CD8-positive, alpha-beta memory T cell (primary cell): ENCODE measurements around the gene ENO2. TPM values are rescaled to one million over a fixed set of nuclear protein-coding genes. Genes with fewer than 3 reads are reported as not detected.

Experiments
- CTCF ChIA-PET: fragments of 350-600 bp; sonication (Branson Sonifier 250); formaldehyde crosslinking; loops from one replicate; lab custom pipeline; 2021; ENCODE audit warnings: antibody characterized with exemption; lab: Charles Lee
- POLR2A ChIA-PET: fragments of 350-600 bp; sonication (Branson Sonifier 250); formaldehyde crosslinking; loops from one replicate; lab custom pipeline; 2021; ENCODE audit warnings: antibody characterized with exemption; lab: Charles Lee
- DNase-seq, 5 donors: peaks; one replicate each; pipeline versions ENCODE4 v3.0.0 to v3.0.0-alpha.2; 2020 to 2022; ENCODE audit warnings: mixed read lengths in 1 of 5
- H3K27ac ChIP-seq: one replicate; pipeline ENCODE4 v1.7.0; 2013; ENCODE audit warnings: low read depth, mild to moderate bottlenecking, low read length, moderate library complexity
- H3K27me3 ChIP-seq: 2 replicates; pipeline ENCODE4 v1.7.0; 2013; ENCODE audit warnings: low read length, mild to moderate bottlenecking; ENCODE audit not compliant: insufficient read depth, poor library complexity, severe bottlenecking
- H3K36me3 ChIP-seq: 2 replicates; pipeline ENCODE4 v1.7.0; 2013; ENCODE audit warnings: mild to moderate bottlenecking, low read length, moderate library complexity; ENCODE audit not compliant: insufficient read depth
- H3K4me1 ChIP-seq: 2 replicates; pipeline ENCODE4 v1.7.0; 2013; ENCODE audit warnings: mild to moderate bottlenecking, low read length, moderate library complexity; ENCODE audit not compliant: insufficient read depth
- H3K4me3 ChIP-seq: 2 replicates; pipeline ENCODE4 v1.7.0; 2013; ENCODE audit warnings: mild to moderate bottlenecking, low read length
- H3K9me3 ChIP-seq: 2 replicates; pipeline ENCODE4 v1.7.0; 2013; ENCODE audit warnings: mild to moderate bottlenecking, low read length
- H3K27ac Mint-ChIP-seq, 8 donors: one replicate each; pipeline ENCODE4 v1.8.0; 2020 to 2021; ENCODE audit warnings: mixed read lengths in 8 of 8, mild to moderate bottlenecking in 6 of 8, inconsistent platforms in 3 of 8, moderate library complexity in 3 of 8
- H3K27me3 Mint-ChIP-seq, 2 donors: one replicate each; pipeline ENCODE4 v1.8.0; 2020 to 2021; ENCODE audit warnings: mixed read lengths in 2 of 2, mild to moderate bottlenecking in 1 of 2, moderate library complexity in 1 of 2
- H3K36me3 Mint-ChIP-seq, 3 donors: one replicate each; pipeline ENCODE4 v1.8.0; 2020 to 2021; ENCODE audit warnings: mixed read lengths in 3 of 3, inconsistent platforms in 1 of 3, mild to moderate bottlenecking in 1 of 3
- H3K4me1 Mint-ChIP-seq, 3 donors: one replicate each; pipeline ENCODE4 v1.8.0; 2020 to 2021; ENCODE audit warnings: mixed read lengths in 3 of 3, inconsistent platforms in 1 of 3, mild to moderate bottlenecking in 1 of 3
- H3K4me3 Mint-ChIP-seq, 7 donors: one replicate each; pipeline ENCODE4 v1.8.0; 2020 to 2021; ENCODE audit warnings: mixed read lengths in 7 of 7, mild to moderate bottlenecking in 6 of 7, moderate library complexity in 4 of 7, inconsistent platforms in 2 of 7
- H3K9me3 Mint-ChIP-seq, 5 donors: one replicate each; pipeline ENCODE4 v1.8.0; 2020 to 2022; ENCODE audit warnings: mixed read lengths in 5 of 5, mild to moderate bottlenecking in 3 of 5, moderate library complexity in 2 of 5, inconsistent platforms in 1 of 5
- polyA plus RNA-seq: library from polyadenylated mRNA; unstranded; fragments of 300-500 nt; fragmentation: Illumina TruSeq; gene quantifications from one replicate; pipeline ENCODE4 v1.2.3, GENCODE V29; 2021
- total RNA-seq, 2 experiments: library from RNA; stranded (reverse); gene quantifications; one replicate each; pipeline ENCODE4 v1.2.3, GENCODE V29; 2021

ENO2 gene
- total and polyA plus RNA-seq, 3 experiments from 2014 or later, result 36.4 to 131 (median 125) TPM

DNA sequence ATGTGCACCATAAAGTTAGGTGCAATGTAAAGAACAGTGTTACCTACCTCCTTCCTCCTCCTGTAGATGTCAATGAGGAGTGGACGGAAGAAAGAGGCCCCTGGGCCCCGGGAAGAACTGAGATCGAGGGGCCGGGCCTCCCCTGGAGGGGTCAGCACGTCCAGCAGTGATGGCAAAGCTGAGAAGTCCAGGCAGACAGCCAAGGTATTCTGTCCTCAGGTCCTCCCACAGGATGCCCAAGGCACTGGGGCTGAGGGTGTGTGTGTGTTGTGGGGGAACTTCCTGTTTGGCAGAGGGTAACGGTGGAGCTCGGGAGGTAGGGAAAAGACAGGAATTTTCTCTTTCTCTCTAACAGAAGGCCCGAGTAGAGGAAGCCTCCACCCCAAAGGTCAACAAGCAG is 19.7 kb downstream of the ENO2 start:
- H3K4me1 ChIP-seq, result peaks cover 55% of the 10 kb centered on the region
- no peak overlapping the region for H3K27ac ChIP-seq
- no peaks in the 10 kb centered on the region for H3K27me3 ChIP-seq
- Mint-ChIP-seq H3K9me3 (no peaks in the 10 kb centered on the region), H3K4me3 (peak overlapping the region in 2 of 7 donors; percentile 33 to 72), H3K27me3 (peaks cover 0 to under 1% of the 10 kb centered on the region in 2 donors), H3K36me3 (peaks cover 0 to 35% (median 5%) of the 10 kb centered on the region in 3 donors), H3K4me1 (peaks cover 32 to 68% (median 47%) of the 10 kb centered on the region in 3 donors), H3K27ac (peak overlapping the region in 7 of 8 donors; percentile 9 to 93 (median 50))
- H3K9me3 ChIP-seq, result no peaks in the 10 kb centered on the region
- CTCF ChIA-PET, result interaction anchor here (1.0 to 22.6 kb wide), 8 partner anchors 8 to 174 kb away, joined by 3 to 815 read pairs (median 6); partner anchors contain the start of genes ATN1, C12orf57, LPCAT3 and RNU7-1
- POLR2A ChIA-PET, result no interaction called here
- DNase-seq, result no peak
- H3K4me3 ChIP-seq, result no peak overlapping the region
- H3K36me3 ChIP-seq, result no peaks in the 10 kb centered on the region

DNA sequence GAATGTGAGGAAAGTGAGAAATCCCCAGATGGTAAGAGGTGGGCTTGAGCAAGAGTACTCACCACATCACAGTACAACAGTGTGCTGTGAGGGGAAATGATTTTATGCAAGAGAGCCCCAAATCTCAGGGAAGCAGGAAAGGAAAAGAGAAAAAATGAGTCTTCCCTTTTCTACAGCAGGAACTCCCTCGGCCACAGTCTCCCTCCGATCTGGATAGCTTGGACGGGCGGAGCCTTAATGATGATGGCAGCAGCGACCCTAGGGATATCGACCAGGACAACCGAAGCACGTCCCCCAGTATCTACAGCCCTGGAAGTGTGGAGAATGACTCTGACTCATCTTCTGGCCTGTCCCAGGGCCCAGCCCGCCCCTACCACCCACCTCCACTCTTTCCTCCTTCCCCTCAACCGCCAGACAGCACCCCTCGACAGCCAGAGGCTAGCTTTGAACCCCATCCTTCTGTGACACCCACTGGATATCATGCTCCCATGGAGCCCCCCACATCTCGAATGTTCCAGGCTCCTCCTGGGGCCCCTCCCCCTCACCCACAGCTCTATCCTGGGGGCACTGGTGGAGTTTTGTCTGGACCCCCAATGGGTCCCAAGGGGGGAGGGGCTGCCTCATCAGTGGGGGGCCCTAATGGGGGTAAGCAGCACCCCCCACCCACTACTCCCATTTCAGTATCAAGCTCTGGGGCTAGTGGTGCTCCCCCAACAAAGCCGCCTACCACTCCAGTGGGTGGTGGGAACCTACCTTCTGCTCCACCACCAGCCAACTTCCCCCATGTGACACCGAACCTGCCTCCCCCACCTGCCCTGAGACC is 21.2 kb downstream of the ENO2 start:
- Mint-ChIP-seq H3K4me1 (peaks cover 24 to 58% (median 43%) of the 10 kb centered on the region in 3 donors), H3K27ac (peak overlapping the region; percentile 74 to 97 (median 92)), H3K4me3 (peak overlapping the region; percentile 18 to 85 (median 73)), H3K9me3 (no peaks in the 10 kb centered on the region), H3K27me3 (peaks cover 0 to 1% of the 10 kb centered on the region in 2 donors), H3K36me3 (peaks cover 0 to 41% (median 5%) of the 10 kb centered on the region in 3 donors)
- Histone ChIP-seq H3K9me3 (no peaks in the 10 kb centered on the region), H3K4me3 (no peak overlapping the region), H3K27me3 (no peaks in the 10 kb centered on the region), H3K27ac (no peak overlapping the region), H3K36me3 (no peaks in the 10 kb centered on the region), H3K4me1 (peaks cover 44% of the 10 kb centered on the region)
- CTCF ChIA-PET, result interaction anchor here (0.7 to 22.6 kb wide), 8 partner anchors 9 to 173 kb away, joined by 3 to 815 read pairs (median 4); partner anchors contain the start of genes ATN1 and SPSB2
- no peak for DNase-seq
- POLR2A ChIA-PET, result interaction anchor here (1.0 to 1.3 kb wide), 3 partner anchors 9 to 16 kb away, joined by 3 to 4 read pairs (median 3); partner anchors contain the start of gene PTPN6

DNA sequence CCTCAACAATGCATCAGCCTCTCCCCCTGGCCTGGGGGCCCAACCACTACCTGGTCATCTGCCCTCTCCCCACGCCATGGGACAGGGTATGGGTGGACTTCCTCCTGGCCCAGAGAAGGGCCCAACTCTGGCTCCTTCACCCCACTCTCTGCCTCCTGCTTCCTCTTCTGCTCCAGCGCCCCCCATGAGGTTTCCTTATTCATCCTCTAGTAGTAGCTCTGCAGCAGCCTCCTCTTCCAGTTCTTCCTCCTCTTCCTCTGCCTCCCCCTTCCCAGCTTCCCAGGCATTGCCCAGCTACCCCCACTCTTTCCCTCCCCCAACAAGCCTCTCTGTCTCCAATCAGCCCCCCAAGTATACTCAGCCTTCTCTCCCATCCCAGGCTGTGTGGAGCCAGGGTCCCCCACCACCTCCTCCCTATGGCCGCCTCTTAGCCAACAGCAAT is 21.8 kb downstream of the ENO2 start:
- H3K9me3 ChIP-seq, result no peaks in the 10 kb centered on the region
- peak overlapping the region; percentile 88 to 98 (median 94) for H3K27ac Mint-ChIP-seq
- POLR2A ChIA-PET, result interaction anchor here (0.7 to 2.2 kb wide), 4 partner anchors 9 to 69 kb away, joined by 3 to 14 read pairs (median 4); partner anchors contain the start of genes ENO2 and PTPN6
- H3K27ac ChIP-seq, result no peak overlapping the region
- peaks cover 24 to 53% (median 43%) of the 10 kb centered on the region in 3 donors for H3K4me1 Mint-ChIP-seq
- peaks cover 0 to 1% of the 10 kb centered on the region in 2 donors for H3K27me3 Mint-ChIP-seq
- H3K4me1 ChIP-seq, result peaks cover 40% of the 10 kb centered on the region
- no peaks in the 10 kb centered on the region for H3K36me3 ChIP-seq
- CTCF ChIA-PET, result interaction anchor here (0.7 to 22.6 kb wide), 8 partner anchors 9 to 169 kb away, joined by 3 to 815 read pairs (median 4); partner anchors contain the start of genes ATN1 and SPSB2
- peaks cover 0 to 42% (median 5%) of the 10 kb centered on the region in 3 donors for H3K36me3 Mint-ChIP-seq
- H3K4me3 Mint-ChIP-seq, result peak overlapping the region; percentile 82 to 91 (median 85)
- no peak overlapping the region for H3K4me3 ChIP-seq
- H3K9me3 Mint-ChIP-seq, result no peaks in the 10 kb centered on the region
- H3K27me3 ChIP-seq, result no peaks in the 10 kb centered on the region
- DNase-seq, result no peak

DNA sequence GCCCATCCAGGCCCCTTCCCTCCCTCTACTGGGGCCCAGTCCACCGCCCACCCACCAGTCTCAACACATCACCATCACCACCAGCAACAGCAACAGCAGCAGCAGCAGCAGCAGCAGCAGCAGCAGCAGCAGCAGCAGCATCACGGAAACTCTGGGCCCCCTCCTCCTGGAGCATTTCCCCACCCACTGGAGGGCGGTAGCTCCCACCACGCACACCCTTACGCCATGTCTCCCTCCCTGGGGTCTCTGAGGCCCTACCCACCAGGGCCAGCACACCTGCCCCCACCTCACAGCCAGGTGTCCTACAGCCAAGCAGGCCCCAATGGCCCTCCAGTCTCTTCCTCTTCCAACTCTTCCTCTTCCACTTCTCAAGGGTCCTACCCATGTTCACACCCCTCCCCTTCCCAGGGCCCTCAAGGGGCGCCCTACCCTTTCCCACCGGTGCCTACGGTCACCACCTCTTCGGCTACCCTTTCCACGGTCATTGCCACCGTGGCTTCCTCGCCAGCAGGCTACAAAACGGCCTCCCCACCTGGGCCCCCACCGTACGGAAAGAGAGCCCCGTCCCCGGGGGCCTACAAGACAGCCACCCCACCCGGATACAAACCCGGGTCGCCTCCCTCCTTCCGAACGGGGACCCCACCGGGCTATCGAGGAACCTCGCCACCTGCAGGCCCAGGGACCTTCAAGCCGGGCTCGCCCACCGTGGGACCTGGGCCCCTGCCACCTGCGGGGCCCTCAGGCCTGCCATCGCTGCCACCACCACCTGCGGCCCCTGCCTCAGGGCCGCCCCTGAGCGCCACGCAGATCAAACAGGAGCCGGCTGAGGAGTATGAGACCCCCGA is 22.5 kb downstream of the ENO2 start:
- CTCF ChIA-PET, result interaction anchor here (0.9 to 22.6 kb wide), 21 partner anchors 8 to 185 kb away, joined by 3 to 815 read pairs (median 5); partner anchors contain the start of genes ATN1, C1RL, CDCA3 and ENO2
- peaks cover 39% of the 10 kb centered on the region for H3K4me1 ChIP-seq
- H3K4me1 Mint-ChIP-seq, result peaks cover 25 to 53% (median 43%) of the 10 kb centered on the region in 3 donors

DNA sequence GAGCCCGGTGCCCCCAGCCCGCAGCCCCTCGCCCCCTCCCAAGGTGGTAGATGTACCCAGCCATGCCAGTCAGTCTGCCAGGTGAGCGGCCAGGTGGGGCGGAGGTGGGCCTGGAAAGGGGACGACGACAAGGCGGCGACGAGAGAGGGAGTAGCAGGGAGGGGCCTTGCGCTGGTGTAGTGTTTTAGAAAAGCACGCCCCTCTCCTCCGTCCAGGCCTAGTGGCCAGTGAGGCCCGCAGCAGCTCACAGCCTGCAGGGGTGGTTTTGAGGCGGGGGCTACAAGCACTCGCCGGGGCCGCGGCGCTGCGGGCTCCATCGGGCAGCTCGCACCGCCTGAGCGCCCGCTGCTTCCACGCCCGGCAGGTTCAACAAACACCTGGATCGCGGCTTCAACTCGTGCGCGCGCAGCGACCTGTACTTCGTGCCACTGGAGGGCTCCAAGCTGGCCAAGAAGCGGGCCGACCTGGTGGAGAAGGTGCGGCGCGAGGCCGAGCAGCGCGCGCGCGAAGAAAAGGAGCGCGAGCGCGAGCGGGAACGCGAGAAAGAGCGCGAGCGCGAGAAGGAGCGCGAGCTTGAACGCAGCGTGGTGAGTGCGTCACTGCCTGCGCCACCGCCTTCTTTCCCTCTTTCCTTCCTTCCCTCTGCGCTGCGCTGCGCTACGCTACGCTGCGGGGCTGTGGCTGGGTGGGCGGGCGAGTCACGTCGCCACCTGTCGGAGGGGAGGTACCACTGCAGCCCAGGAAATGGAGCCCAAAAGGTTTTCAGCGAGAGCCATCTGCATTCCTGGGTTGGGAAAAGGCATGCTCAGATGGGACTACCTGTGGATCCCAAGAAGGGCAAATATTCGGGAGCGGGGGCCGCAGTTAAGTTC is 23.3 kb downstream of the ENO2 start:
- Histone ChIP-seq H3K27ac (peak overlapping the region; percentile 87), H3K36me3 (no peaks in the 10 kb centered on the region), H3K9me3 (no peaks in the 10 kb centered on the region), H3K27me3 (no peaks in the 10 kb centered on the region), H3K4me3 (peak overlapping the region; percentile 86), H3K4me1 (peaks cover 34% of the 10 kb centered on the region)
- POLR2A ChIA-PET, result interaction anchor here (0.5 to 2.2 kb wide), 24 partner anchors 9 to 1102 kb away, joined by 3 to 22 read pairs (median 4); partner anchors contain the start of genes ENO2, PTPN6, SPSB2 and TPI1
- H3K9me3 Mint-ChIP-seq, result no peaks in the 10 kb centered on the region
- peak; percentile 90 to 96 (median 93) for DNase-seq
- peak overlapping the region; percentile 82 to 91 (median 85) for H3K4me3 Mint-ChIP-seq
- CTCF ChIA-PET, result interaction anchor here (0.6 to 22.6 kb wide), 25 partner anchors 9 to 184 kb away, joined by 3 to 815 read pairs (median 6); partner anchors contain the start of genes ATN1, C1RL, CDCA3 and ENO2
- H3K36me3 Mint-ChIP-seq, result peaks cover 0 to 45% (median 4%) of the 10 kb centered on the region in 3 donors
- H3K27me3 Mint-ChIP-seq, result peaks cover 0 to 1% of the 10 kb centered on the region in 2 donors
- H3K4me1 Mint-ChIP-seq, result peaks cover 27 to 48% (median 34%) of the 10 kb centered on the region in 3 donors
- peak overlapping the region; percentile 92 to 98 (median 94) for H3K27ac Mint-ChIP-seq

More for the DNA sequence above, 22.5 kb downstream of the ENO2 start:
- Histone ChIP-seq H3K27me3 (no peaks in the 10 kb centered on the region), H3K36me3 (no peaks in the 10 kb centered on the region), H3K4me3 (peak overlapping the region; percentile 86), H3K9me3 (no peaks in the 10 kb centered on the region), H3K27ac (peak overlapping the region; percentile 87)
- Mint-ChIP-seq H3K27ac (peak overlapping the region; percentile 88 to 98 (median 94)), H3K27me3 (peaks cover 0 to 1% of the 10 kb centered on the region in 2 donors), H3K4me3 (peak overlapping the region; percentile 82 to 91 (median 85)), H3K36me3 (peaks cover 0 to 43% (median 5%) of the 10 kb centered on the region in 3 donors), H3K9me3 (no peaks in the 10 kb centered on the region)
- POLR2A ChIA-PET, result interaction anchor here (0.6 to 2.2 kb wide), 16 partner anchors 8 to 171 kb away, joined by 3 to 22 read pairs (median 6); partner anchors contain the start of genes ENO2, PTPN6, SPSB2 and TPI1
- peak in 2 of 5 donors; percentile 66 to 77 for DNase-seq

DNA sequence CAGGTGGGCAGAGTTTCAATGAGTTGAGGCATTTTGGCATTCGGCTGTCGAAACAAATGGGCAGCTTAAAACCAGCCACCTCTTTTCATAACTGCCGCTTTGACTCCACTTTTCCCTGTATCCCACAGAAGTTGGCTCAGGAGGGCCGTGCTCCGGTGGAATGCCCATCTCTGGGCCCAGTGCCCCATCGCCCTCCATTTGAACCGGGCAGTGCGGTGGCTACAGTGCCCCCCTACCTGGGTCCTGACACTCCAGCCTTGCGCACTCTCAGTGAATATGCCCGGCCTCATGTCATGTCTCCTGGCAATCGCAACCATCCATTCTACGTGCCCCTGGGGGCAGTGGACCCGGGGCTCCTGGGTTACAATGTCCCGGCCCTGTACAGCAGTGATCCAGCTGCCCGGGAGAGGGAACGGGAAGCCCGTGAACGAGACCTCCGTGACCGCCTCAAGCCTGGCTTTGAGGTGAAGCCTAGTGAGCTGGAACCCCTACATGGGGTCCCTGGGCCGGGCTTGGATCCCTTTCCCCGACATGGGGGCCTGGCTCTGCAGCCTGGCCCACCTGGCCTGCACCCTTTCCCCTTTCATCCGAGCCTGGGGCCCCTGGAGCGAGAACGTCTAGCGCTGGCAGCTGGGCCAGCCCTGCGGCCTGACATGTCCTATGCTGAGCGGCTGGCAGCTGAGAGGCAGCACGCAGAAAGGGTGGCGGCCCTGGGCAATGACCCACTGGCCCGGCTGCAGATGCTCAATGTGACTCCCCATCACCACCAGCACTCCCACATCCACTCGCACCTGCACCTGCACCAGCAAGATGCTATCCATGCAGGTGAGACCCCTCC is 24.2 kb downstream of the ENO2 start:
- Histone ChIP-seq H3K4me3 (peak overlapping the region; percentile 86), H3K36me3 (no peaks in the 10 kb centered on the region), H3K27ac (peak overlapping the region; percentile 87), H3K9me3 (no peaks in the 10 kb centered on the region), H3K4me1 (peaks cover 32% of the 10 kb centered on the region), H3K27me3 (no peaks in the 10 kb centered on the region)
- POLR2A ChIA-PET, result interaction anchor here (0.6 to 2.2 kb wide), 19 partner anchors 10 to 249 kb away, joined by 3 to 22 read pairs (median 6); partner anchors contain the start of genes ENO2, PTPN6, SPSB2 and TPI1
- Mint-ChIP-seq H3K27me3 (peaks cover 0 to 3% of the 10 kb centered on the region in 2 donors), H3K9me3 (no peaks in the 10 kb centered on the region), H3K4me1 (peaks cover 29 to 52% (median 37%) of the 10 kb centered on the region in 3 donors), H3K36me3 (peaks cover 0 to 41% (median 2%) of the 10 kb centered on the region in 3 donors), H3K4me3 (peak overlapping the region in 6 of 7 donors; percentile 74 to 91 (median 85)), H3K27ac (peak overlapping the region; percentile 47 to 96 (median 92))
- no peak for DNase-seq
- CTCF ChIA-PET, result interaction anchor here (0.6 to 22.6 kb wide), 24 partner anchors 8 to 183 kb away, joined by 3 to 815 read pairs (median 8); partner anchors contain the start of genes ATN1, C1RL, CDCA3 and ENO2
